Measurements from ENCODE around the gene CARS2.
"Not testable (repeated sequence)": the region's sequence is repeated elsewhere in the genome, so short reads cannot be mapped to it uniquely, and the experiment has no call there.

Gene CARS2

DNA sequence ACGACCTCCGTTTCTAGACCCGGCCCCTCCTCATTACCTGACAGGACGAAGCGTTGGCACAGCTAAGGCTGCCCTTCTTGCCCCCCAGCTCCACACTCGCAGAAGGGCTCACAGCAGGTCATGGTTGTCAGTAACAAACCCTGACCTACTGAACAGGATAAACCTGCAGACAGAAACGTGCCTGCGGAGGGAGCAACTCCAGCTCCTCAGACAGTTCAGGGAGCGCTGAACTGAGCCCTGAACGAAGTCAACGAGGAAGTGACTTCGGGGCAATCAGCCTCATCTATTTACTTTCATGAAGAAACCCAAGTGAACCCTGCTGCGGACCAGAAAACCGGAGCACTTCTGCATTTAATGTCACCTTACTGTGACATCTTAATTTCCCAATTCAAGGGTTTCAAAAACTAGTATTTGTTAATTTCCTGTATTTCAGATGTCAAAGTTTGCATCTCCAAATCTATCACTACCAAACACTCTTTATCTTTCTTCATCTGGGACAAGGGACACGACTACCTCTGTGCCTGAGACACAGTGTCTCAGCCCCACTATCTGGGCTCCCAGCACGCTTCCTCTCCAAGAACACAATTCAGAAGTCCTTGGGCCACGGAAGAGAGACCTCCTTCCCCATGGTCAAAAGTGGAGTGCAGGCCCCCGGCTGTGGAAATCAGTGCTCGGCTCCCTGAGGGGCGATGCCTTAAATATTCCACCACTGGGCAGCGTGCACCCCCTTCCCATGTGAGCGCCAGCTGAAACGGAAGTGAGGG, 40.2 kb downstream of the CARS2 start:
- TF ChIP-seq, protein P1, sequence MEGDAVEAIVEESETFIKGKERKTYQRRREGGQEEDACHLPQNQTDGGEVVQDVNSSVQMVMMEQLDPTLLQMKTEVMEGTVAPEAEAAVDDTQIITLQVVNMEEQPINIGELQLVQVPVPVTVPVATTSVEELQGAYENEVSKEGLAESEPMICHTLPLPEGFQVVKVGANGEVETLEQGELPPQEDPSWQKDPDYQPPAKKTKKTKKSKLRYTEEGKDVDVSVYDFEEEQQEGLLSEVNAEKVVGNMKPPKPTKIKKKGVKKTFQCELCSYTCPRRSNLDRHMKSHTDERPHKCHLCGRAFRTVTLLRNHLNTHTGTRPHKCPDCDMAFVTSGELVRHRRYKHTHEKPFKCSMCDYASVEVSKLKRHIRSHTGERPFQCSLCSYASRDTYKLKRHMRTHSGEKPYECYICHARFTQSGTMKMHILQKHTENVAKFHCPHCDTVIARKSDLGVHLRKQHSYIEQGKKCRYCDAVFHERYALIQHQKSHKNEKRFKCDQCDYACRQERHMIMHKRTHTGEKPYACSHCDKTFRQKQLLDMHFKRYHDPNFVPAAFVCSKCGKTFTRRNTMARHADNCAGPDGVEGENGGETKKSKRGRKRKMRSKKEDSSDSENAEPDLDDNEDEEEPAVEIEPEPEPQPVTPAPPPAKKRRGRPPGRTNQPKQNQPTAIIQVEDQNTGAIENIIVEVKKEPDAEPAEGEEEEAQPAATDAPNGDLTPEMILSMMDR (IDR thresholded peaks at IDR 0.05; ENCODE audit: low read depth, low read length) = no peak
- H3K4me3 ChIP-seq (ENCODE audit: low read depth, low read length) = no peak overlapping the region

DNA sequence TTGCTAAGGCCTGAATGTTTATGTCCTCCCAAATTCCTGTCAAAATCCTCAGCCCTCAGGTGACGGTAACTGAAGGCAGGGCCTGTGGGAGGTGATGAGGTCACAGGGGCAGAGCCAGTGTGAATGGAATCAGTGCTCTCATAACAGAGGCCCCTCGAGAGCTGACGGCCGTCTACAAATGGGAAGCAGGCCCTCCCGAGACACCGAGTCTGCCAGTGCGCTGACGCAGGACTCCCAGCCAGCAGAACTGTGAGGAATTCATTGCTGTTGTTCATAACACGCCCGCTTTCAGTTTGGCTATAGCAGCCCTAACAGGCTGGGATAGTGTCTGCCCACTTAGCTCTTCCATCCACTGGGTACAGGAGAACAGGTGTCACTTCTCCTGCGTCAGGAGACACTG, 41.2 kb downstream of the CARS2 start:
- TF ChIP-seq, protein P1 (IDR thresholded peaks at IDR 0.05; ENCODE audit: low read depth, low read length) = no peak

DNA sequence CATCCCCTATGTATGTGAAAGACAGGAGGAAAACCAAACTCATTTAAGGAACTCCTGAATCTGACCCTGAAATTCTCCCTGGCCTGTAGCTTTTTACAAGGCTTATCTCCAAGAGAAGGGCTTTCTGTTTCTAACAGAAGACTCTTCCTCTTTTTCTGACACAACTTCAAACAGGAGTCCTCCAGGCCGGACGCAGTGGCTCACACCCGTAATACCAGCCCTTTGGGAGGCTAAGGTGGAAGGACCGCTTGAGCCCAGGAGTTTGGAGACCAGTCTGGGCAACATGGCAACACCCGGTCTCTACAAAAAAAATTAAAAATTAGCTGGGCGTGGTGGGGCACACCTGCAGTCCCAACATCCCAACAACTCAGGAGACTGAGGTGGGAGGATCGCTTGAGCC, 41.9 kb downstream of the CARS2 start:
- H3K4me3 ChIP-seq (ENCODE audit: low read depth, low read length) = no peak overlapping the region
- TF ChIP-seq, protein P1 (IDR thresholded peaks at IDR 0.05; ENCODE audit: low read depth, low read length) = no peak

More for the DNA sequence above, 41.2 kb downstream of the CARS2 start:
- H3K4me3 ChIP-seq (ENCODE audit: low read depth, low read length) = no peak overlapping the region

DNA sequence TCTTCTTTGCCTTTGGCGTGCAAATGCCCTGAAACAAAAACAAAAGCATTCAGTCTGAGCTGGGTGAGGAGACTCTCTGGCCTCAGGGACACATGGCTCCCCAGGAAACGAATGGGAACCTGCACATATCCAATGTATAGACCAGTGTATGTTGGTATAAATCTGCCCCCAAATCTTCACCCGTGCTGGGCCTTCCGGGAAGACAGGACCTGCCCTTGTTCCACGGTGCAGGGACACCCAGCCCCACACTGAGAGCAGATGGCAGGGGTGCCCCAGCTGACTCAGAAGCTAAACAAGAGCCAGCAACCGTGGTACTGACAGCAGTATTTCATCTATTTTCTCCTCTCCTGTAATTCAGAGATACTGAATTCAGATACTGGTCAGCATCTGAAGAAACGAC, 42.4 kb downstream of the CARS2 start:
- TF ChIP-seq, protein P1 (IDR thresholded peaks at IDR 0.05; ENCODE audit: low read depth, low read length) = no peak
- no peak overlapping the region for H3K4me3 ChIP-seq (ENCODE audit: low read depth, low read length)

DNA sequence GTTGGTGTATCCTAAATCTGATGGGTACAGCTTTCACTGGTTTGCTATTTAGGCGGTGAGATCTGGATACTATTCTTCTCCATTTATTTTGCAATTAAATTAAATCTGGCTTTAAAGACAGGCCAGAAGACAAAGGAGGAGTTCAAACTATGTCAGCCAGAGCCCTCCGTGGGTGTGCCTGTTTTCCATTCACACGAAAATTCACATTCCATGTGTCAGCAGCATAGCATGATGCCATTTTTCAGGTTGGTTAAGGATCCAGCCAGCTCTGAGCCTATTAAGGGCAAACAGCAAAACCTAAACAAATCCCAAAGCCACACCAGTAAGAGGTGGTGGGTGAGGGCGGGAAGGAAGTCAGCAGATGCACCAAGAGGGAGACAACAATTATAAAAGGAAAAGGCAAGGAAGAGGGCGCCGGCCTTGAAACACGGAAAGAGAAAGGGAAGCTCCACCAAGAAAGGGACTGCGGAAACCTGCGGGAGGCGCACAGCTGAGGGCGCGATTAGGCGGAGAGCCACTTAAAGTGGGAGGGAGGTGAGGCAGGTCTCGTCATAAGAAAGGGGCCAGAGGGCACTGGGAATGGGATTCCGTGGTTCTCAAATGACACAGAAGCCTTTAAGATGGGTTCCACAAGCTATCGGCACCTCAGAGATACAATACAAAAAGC, 43.0 kb downstream of the CARS2 start:
- TF ChIP-seq, protein P1 (IDR thresholded peaks at IDR 0.05; ENCODE audit: low read depth, low read length) = no peak
- no peak overlapping the region for H3K4me3 ChIP-seq (ENCODE audit: low read depth, low read length)

DNA sequence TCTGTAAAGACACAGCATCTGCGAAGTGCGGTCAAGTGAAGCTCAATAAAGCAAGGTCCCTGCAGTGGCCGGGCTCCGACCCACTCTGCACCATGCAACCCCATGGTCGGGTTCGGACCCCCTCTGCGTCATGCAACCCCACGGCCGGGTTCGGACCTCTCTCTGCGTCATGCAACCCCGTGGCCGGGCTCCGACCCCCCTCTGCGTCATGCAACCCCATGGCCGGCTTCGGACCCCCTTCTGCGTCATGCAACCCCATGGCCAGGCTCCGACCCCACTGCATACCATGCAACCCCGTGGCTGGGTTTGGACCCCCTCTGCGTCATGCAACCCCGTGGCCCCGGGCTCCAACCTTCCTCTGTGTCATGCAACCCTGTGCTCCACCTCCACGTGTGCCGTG, 43.8 kb downstream of the CARS2 start:
- TF ChIP-seq, protein P1 (IDR thresholded peaks at IDR 0.05; ENCODE audit: low read depth, low read length) = no peak
- no peak overlapping the region for H3K4me3 ChIP-seq (ENCODE audit: low read depth, low read length)

DNA sequence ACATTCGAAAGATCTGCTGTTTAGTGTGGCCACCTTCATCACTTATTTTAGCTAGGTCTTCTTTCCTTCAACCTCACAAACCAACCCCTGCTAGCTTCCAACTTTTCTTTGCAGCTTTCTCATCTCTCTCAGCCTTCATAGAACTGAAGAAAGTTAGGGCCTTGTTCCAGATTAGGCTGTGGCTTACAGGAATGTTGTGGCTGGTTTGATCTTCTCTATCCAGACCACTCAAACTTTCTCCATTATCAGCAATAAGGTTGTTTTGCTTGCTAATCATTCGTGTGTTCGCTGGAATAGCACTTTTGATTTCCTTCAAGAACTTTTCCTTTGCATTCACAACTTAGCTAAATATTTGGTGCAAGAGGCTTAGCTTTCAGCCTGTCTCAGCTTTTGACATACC, 44.7 kb downstream of the CARS2 start:
- H3K4me3 ChIP-seq (ENCODE audit: low read depth, low read length) = no peak overlapping the region
- TF ChIP-seq, protein P1 (IDR thresholded peaks at IDR 0.05; ENCODE audit: low read depth, low read length) = no peak

DNA sequence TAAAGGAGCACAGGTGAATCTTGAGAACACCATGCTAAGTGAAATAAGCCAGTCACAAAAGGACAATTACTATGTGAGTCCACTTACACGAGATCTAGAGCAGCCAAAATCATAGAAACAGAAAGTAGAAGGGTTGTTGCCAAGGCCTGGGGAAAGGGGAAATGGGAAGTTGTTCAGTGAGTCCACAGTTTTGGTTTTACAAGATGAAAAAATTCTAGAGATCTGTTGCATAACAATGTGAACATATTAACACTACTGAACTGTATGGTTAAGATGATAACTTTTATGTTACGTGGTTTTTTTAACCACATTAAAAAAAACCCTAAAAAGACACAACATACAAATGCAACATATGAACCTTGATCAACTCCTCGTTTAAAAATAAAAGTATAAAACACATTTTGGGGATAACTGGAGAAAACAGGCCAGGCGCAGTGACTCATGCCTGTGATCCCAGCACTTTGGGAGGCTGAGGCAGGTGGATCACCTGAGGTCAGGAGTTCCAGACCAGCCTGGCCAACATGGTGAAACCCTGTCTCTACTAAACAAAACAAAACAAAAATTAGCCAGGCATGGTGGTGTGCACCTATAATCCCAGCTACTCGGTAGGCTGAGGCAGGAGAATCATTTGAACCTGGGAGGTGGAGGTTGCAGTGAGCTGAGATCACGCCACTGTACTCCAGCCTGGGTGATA, 47.6 kb downstream of the CARS2 start:
- not testable (repeated sequence) for H3K4me3 ChIP-seq (ENCODE audit: low read depth, low read length)

Data from WI38 (cell line).